Keratinocyte (primary cell): ENCODE results near the gene PAPPA. TPM values are rescaled to one million over a fixed set of nuclear protein-coding genes. Genes with fewer than 3 reads are reported as not detected.

Source experiments
- DNase-seq: peaks from one replicate; pipeline ENCODE4 v3.0.0-alpha.2; 2011; ENCODE audit warnings: low read depth, missing footprints, low spot score
- FAIRE-seq: peaks from 2 replicates; lab custom pipeline; 2011; peaks lifted over from hg19 to GRCh38; lab: Jason Lieb, UNC
- H2AFZ ChIP-seq: 2 replicates; pipeline ENCODE4 v1.6.0; 2012; ENCODE audit warnings: low read length, control low read depth, inconsistent platforms; ENCODE audit not compliant: control insufficient read depth
- H3K27ac ChIP-seq: 2 replicates; pipeline ENCODE4 v1.5.1; 2011; ENCODE audit warnings: low read length; ENCODE audit not compliant: control insufficient read depth, insufficient read depth
- H3K27me3 ChIP-seq: 3 replicates; pipeline ENCODE4 v1.6.0; 2011; ENCODE audit warnings: low read length; ENCODE audit not compliant: control insufficient read depth, insufficient read depth; ENCODE audit errors: extremely low read depth
- H3K36me3 ChIP-seq, 2 experiments: 2 replicates in 1 of 2; 3 replicates in 1 of 2; pipeline ENCODE4 v1.5.1; 2011; ENCODE audit warnings: low read length in 2 of 2, mild to moderate bottlenecking in 1 of 2; ENCODE audit not compliant: control insufficient read depth in 2 of 2, insufficient read depth in 2 of 2; ENCODE audit errors: extremely low read depth in 1 of 2
- H3K4me1 ChIP-seq: 3 replicates; pipeline ENCODE4 v1.5.1; 2011; ENCODE audit warnings: low read length; ENCODE audit not compliant: control insufficient read depth, insufficient read depth; ENCODE audit errors: extremely low read depth
- H3K4me2 ChIP-seq: 3 replicates; pipeline ENCODE4 v1.6.0; 2011; ENCODE audit warnings: low read depth, low read length; ENCODE audit not compliant: control insufficient read depth, insufficient read depth; ENCODE audit errors: extremely low read depth
- H3K4me3 ChIP-seq, 3 experiments: fragments of 200-600 bp in 1 of 3; sonication (generic) in 1 of 3; 2 replicates in 2 of 3; 3 replicates in 1 of 3; pipeline ENCODE4 v1.5.1; 2011 to 2016; ENCODE audit warnings: low read length in 3 of 3, mild to moderate bottlenecking in 3 of 3, control low read depth in 2 of 3, inconsistent platforms in 1 of 3, low read depth in 1 of 3, mixed read lengths in 1 of 3, mixed run types in 1 of 3, moderate library complexity in 1 of 3; ENCODE audit not compliant: control insufficient read depth in 2 of 3, insufficient read depth in 2 of 3; ENCODE audit errors: extremely low read depth in 1 of 3
- H3K79me2 ChIP-seq: 2 replicates; pipeline ENCODE4 v1.6.0; 2012; ENCODE audit warnings: low read length; ENCODE audit not compliant: control insufficient read depth, insufficient read depth
- H3K9ac ChIP-seq: 3 replicates; pipeline ENCODE4 v1.6.0; 2011; ENCODE audit warnings: low read length; ENCODE audit not compliant: control insufficient read depth, insufficient read depth; ENCODE audit errors: extremely low read depth
- H3K9me1 ChIP-seq: 3 replicates; pipeline ENCODE4 v1.6.0; 2011; ENCODE audit warnings: low read length; ENCODE audit not compliant: control insufficient read depth, insufficient read depth; ENCODE audit errors: extremely low read depth
- H3K9me3 ChIP-seq: 2 replicates; pipeline ENCODE4 v1.5.1; 2012; ENCODE audit warnings: low read depth, low read length; ENCODE audit not compliant: control insufficient read depth
- H4K20me1 ChIP-seq: 3 replicates; pipeline ENCODE4 v1.6.0; 2011; ENCODE audit warnings: low read length; ENCODE audit not compliant: control insufficient read depth, insufficient read depth; ENCODE audit errors: extremely low read depth
- EZH2 ChIP-seq: IDR thresholded peaks from one replicate; pipeline ENCODE4 v1.6.1; 2012; ENCODE audit warnings: inconsistent platforms, mild to moderate bottlenecking, low read length, moderate library complexity
- dilution Hi-C: fragments of 300-500 bp; cut with MboI; formaldehyde crosslinking; loops from one replicate; pipeline ENCODE4 v1.7.0; 2020; ENCODE audit warnings: low sequenced_read_pairs; ENCODE audit not compliant: extremely low pct_ligation_motif_present
- polyA plus RNA-seq, 5 experiments: library from polyadenylated mRNA; depleted of rRNA in 3 of 5; stranded (reverse) in 3 of 5; stranded (forward) in 1 of 5; unstranded in 1 of 5; fragments of >200 nt; gene quantifications; 1 replicate in 1 of 5; 2 replicates in 3 of 5; 3 replicates in 1 of 5; pipeline versions ENCODE4 v1.2.1 to v1.2.3, GENCODE V29; 2011 to 2012; ENCODE audit warnings: missing spikeins in 2 of 5, low read depth in 1 of 5, low replicate concordance in 1 of 5
- TF ChIP-seq, protein P1 (sequence below), 3 experiments: IDR thresholded peaks in 1 of 3; conservative IDR thresholded peaks in 1 of 3; optimal IDR thresholded peaks in 1 of 3; 2 replicates in 2 of 3; 3 replicates in 1 of 3; pipeline versions ENCODE3 to v1.5.1; 2011; ENCODE audit warnings: low read length in 3 of 3, mild to moderate bottlenecking in 3 of 3, moderate library complexity in 2 of 3, control low read depth in 1 of 3, inconsistent platforms in 1 of 3; ENCODE audit not compliant: insufficient read depth in 2 of 3; ENCODE audit errors: extremely low read depth in 1 of 3

PAPPA gene
- polyA plus RNA-seq, 1 donor (not counting 4 experiments of a cell fraction or from before 2014, with no cell fraction given): 0.77 TPM

- DNase-seq (no peak), FAIRE-seq (no peak)
- Histone ChIP-seq H2AFZ (no peak overlapping the region), H3K27ac (no peak overlapping the region), H3K36me3 (no peaks in the 10 kb centered on the region), H4K20me1 (no peaks in the 10 kb centered on the region), H3K4me1 (no peaks in the 10 kb centered on the region), H3K9me3 (no peaks in the 10 kb centered on the region), H3K27me3 (peaks cover 3% of the 10 kb centered on the region), H3K79me2 (no peaks in the 10 kb centered on the region), H3K4me3 (no peak overlapping the region), H3K4me2 (no peak overlapping the region), H3K9ac (no peak overlapping the region), H3K9me1 (no peaks in the 10 kb centered on the region)
- TF ChIP-seq EZH2: no peak
- TF ChIP-seq, protein P1, sequence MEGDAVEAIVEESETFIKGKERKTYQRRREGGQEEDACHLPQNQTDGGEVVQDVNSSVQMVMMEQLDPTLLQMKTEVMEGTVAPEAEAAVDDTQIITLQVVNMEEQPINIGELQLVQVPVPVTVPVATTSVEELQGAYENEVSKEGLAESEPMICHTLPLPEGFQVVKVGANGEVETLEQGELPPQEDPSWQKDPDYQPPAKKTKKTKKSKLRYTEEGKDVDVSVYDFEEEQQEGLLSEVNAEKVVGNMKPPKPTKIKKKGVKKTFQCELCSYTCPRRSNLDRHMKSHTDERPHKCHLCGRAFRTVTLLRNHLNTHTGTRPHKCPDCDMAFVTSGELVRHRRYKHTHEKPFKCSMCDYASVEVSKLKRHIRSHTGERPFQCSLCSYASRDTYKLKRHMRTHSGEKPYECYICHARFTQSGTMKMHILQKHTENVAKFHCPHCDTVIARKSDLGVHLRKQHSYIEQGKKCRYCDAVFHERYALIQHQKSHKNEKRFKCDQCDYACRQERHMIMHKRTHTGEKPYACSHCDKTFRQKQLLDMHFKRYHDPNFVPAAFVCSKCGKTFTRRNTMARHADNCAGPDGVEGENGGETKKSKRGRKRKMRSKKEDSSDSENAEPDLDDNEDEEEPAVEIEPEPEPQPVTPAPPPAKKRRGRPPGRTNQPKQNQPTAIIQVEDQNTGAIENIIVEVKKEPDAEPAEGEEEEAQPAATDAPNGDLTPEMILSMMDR (optimal IDR thresholded peaks at IDR 0.05 in 1 of 3, IDR thresholded peaks at IDR 0.05 in 1 of 3, conservative IDR thresholded peaks at IDR 0.05 in 1 of 3; ENCODE audit: extremely low read depth in 1 of 3, insufficient read depth in 2 of 3, low read length in 3 of 3): no peak
- dilution Hi-C loops: no loop called here
These were observed 282.1 kb downstream of the PAPPA start for GRCh38 chr9:116435706-116436105.

DNA sequence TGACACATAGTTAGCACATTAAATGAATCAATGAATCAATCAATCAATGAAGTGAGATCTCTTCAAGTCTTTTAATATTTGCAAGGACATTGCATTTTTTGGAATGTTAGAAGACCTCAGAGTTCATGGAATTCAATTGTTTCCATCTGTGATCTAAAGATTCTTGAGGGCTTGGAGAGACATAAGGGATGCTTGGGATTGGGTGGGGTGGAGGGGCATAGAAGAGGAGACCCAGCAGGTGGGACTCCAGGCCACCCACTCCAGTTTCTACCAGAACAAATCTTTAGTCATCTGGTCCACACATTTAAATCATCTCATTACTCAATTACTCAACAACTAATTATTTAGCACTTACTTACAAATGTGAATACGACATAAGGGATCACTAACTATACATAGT, 282.5 kb downstream of the PAPPA start:
- no peak for DNase-seq
- dilution Hi-C loops: no loop called here

More for the DNA sequence above, 282.5 kb downstream of the PAPPA start:
- H3K4me3 ChIP-seq: no peak overlapping the region
- no peaks in the 10 kb centered on the region for H3K4me1 ChIP-seq
- H3K27me3 ChIP-seq: peaks cover 3% of the 10 kb centered on the region
- no peaks in the 10 kb centered on the region for H4K20me1 ChIP-seq
- H2AFZ ChIP-seq: no peak overlapping the region
- H3K27ac ChIP-seq: no peak overlapping the region
- H3K9me1 ChIP-seq: no peaks in the 10 kb centered on the region
- H3K9ac ChIP-seq: no peak overlapping the region
- no peaks in the 10 kb centered on the region for H3K79me2 ChIP-seq
- no peak overlapping the region for H3K4me2 ChIP-seq
- no peak for FAIRE-seq
- no peaks in the 10 kb centered on the region for H3K36me3 ChIP-seq
- H3K9me3 ChIP-seq: no peaks in the 10 kb centered on the region
- TF ChIP-seq, protein P1 (optimal IDR thresholded peaks at IDR 0.05 in 1 of 3, IDR thresholded peaks at IDR 0.05 in 1 of 3, conservative IDR thresholded peaks at IDR 0.05 in 1 of 3; ENCODE audit: extremely low read depth in 1 of 3, insufficient read depth in 2 of 3, low read length in 3 of 3): no peak
- no peak for TF ChIP-seq EZH2
